GM19328 (cell line): ENCODE results near the gene SERPINI2.

ENCODE experiments used
- ATAC-seq: cut with Tn5 transposase; IDR thresholded peaks from one replicate; pipeline ENCODE4 v1.9.1; 2021; ENCODE audit warnings: mild to moderate bottlenecking, moderate library complexity; ENCODE audit not compliant: unreplicated experiment

Gene SERPINI2, protein sequence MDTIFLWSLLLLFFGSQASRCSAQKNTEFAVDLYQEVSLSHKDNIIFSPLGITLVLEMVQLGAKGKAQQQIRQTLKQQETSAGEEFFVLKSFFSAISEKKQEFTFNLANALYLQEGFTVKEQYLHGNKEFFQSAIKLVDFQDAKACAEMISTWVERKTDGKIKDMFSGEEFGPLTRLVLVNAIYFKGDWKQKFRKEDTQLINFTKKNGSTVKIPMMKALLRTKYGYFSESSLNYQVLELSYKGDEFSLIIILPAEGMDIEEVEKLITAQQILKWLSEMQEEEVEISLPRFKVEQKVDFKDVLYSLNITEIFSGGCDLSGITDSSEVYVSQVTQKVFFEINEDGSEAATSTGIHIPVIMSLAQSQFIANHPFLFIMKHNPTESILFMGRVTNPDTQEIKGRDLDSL

GRCh38 chr3:167473863-167474262, at the start of gene SERPINI2:
TSS of gene SERPINI2 (minus strand) at chr3:167474042. CDS start at chr3:167471834, 2,208 bp downstream.
- no peak for ATAC-seq

DNA sequence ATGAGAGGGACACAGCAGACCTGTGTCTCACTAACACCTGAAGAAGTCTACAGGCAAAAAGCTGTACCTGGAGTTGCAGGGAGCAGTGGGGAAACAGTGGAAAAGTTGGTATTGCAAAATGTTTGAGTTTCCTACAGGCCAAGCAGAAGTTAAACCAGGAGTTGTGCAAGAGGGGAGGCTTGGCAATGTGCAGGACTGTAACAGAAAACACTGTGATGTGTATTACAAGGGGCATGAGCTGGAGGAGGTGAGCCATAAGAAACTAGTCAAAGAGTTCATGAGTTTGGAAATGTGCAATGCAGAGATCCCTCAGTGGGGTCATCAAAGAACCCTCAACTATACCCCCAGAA, 47.1 kb upstream of the SERPINI2 start:
- ATAC-seq = no peak

DNA sequence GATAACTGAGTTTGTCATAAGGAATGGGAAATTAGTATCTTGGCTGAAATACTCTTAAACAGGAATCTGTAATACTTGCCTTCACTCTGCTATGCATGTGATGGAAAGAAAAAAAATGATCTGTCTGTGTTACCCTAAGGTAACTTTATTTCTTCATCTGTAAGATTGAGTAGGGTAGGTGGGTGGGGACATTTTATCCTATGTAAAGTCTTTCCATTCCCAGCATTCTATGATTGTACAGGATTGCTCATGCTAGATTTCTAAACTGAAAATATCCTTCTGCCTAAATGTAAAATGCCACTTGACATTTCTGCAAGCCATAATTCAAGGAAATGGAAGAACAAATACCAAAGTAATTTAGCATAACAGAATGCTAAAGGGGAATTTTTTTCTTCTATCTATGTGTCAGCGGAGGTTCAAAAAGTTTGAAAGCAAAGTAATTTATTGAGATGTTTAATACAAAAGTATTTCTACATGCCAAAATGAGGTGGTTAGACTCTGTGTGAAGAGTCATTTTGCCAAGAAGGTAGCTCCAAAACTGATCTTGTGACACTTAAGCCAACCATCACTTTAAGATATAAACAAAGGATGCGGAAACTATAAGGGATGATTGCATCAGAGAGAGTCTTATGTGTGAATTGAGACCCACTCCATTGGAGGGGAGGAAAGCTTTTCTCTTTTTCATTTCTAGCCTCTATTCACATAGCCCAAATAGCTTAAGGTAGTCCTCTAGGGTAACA, 46.6 kb upstream of the SERPINI2 start:
- ATAC-seq = no peak

DNA sequence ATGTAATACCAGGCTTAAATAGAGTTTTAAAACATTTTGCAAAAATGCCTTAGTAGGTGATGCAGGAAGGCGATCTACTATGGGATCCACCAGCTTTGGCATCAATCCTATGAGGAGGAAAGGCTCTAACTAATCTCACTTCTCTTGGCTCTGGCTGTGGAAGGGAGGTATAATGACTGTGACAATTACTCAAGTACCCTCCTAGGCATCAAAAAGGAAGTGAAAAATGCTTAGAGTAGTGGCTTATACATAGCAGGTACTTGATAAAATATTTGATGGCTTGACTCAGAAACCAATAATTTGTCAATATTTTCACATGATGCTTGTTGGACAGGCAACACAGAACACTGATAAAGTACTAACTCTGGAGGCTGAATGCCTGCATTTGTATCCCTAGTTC, 34.1 kb upstream of the SERPINI2 start:
- no peak for ATAC-seq

- no peak for ATAC-seq
Observed at GRCh38 chr3:167502401-167502800, 28.6 kb upstream of the SERPINI2 start.

DNA sequence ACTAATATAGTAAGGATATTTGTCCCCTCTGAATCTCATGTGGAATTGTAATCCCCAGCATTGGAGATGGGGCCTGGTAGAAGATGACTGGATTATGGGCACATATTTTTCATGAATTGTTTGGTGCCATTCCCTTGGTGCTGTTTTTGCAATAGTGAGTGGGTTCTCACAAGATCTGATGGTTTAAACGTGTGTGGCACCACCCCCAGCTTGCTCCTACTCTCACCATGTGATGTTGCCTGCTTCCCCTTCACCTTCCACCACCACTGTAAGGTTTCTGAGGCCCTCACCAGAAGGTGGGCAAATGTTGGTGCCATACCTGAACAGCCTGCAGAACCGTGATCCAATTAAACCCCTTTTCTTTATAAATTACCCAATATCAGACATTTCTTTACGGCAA, 28.1 kb upstream of the SERPINI2 start:
- no peak for ATAC-seq

- no peak for ATAC-seq
Observed at GRCh38 chr3:167497903-167498302, 24.1 kb upstream of the SERPINI2 start.

GRCh38 chr3:167493244-167493643, 19.4 kb upstream of the SERPINI2 start:
- no peak for ATAC-seq

GRCh38 chr3:167491621-167492020, 17.8 kb upstream of the SERPINI2 start:
- ATAC-seq = no peak

GRCh38 chr3:167489571-167489970, 15.7 kb upstream of the SERPINI2 start:
- no peak for ATAC-seq

DNA sequence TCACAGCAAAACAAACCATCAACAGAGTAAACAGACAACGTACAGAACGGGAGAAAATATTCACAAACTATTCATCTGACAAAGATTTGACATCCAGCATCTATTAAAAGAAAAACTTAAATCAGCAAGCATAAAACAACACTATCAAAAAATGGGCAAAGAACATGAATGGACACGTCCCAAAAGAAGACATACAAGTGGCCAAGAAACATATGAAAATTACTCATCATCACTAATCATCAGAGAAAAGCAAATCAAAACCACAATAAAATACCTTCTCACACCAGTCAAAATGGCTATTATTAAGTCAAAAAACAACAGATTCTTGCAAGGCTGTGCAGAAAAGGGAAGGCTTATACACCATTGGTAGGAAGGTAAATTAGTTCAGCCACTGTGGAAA, 13.7 kb upstream of the SERPINI2 start:
- ATAC-seq = no peak

DNA sequence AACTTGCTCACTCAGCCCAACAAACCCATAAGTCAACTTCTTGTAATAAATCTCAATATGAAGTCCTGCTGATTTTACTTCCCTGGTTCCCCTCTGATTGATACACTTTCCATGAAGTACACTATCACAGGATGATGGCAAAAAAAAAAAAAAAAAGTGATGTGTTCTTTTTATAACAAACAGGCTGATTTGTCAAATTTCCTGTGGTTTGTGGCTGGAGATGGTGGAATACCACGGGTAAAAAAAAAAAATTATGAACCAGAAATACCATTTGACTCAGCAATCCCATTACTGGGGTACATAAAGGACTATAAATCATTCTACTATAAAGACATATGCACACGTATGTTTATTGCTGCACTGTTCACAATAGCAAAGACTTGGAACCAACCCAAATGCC, 10.7 kb upstream of the SERPINI2 start:
- ATAC-seq = no peak

DNA sequence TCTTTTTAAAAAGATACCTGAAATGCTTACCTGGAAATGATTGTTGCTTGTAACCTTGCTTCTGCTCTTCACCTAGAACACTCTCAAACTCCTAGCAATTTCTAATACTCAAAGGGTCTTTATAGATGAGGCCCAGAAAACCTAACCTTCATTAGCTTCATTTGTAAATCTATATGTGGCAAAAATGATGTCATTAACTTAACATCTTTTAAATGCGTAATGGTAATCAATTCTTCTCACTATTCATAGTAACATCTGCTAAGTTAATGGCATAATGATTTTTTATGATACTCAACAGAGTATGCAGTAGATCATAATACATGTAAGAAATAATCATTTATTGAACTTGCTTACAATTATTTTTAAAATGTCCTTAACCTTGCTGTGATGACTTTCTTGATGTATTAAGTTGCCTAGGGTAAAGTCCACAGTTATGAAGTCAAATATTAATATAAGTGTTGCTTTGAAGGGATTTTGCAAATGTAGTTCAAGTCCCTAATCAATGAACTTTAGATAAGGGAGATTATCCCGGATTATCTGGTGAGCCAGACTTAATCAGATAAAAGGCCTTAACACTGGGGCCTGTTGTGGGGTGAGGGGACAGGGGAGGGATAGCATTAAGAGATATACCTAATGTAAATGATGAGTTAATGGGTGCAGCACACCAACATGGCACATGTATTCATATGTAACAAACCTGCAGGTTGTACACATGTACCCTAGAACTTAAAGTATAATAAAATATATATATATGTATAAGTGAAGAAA, 10.1 kb upstream of the SERPINI2 start:
- ATAC-seq = no peak

GRCh38 chr3:167481164-167481563, 7.3 kb upstream of the SERPINI2 start:
- ATAC-seq = no peak

DNA sequence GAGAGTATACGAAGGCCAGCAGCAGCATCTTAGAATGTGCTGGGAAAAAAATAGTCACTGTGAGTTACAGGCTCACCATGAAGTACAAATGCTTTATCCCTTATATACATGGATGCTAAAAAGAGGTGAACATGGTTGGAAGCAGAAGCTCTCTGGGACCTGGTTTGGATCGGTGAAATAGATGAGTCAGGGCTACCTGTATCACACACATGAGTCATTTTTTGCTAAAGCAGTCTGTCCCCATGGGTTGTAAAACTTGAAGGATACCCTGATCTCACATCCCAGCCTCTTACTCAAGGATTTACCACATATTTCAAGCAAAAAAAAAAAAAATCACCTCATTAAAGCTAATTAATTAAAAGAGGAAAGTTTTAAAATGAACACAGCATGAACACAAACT, 6.9 kb upstream of the SERPINI2 start:
- no peak for ATAC-seq

- no peak for ATAC-seq
Observed at GRCh38 chr3:167469381-167469780, 4.5 kb downstream of the SERPINI2 start.

GRCh38 chr3:167467848-167468611, 5.8 kb downstream of the SERPINI2 start:
- no peak for ATAC-seq

GRCh38 chr3:167466966-167467365, 6.9 kb downstream of the SERPINI2 start:
- no peak for ATAC-seq

GRCh38 chr3:167456157-167456799, 17.6 kb downstream of the SERPINI2 start:
- ATAC-seq = no peak

- no peak for ATAC-seq
Observed at GRCh38 chr3:167453815-167454214, 20.0 kb downstream of the SERPINI2 start.
